ENCODE results near the gene SH2D4B.
A peak's percentile ranks its signal among the peaks of the same experiment; 100 is the strongest.

SH2D4B gene

GRCh38 chr10:80571352-80571751 lies 33.6 kb downstream of the SH2D4B start:
- Mint-ChIP-seq H3K4me1 (peaks cover 4% of the 10 kb centered on the region), H3K27ac (no peak overlapping the region), H3K36me3 (ENCODE audit: low read depth) (no peaks in the 10 kb centered on the region), H3K9me3 (no peaks in the 10 kb centered on the region), H3K4me3 (no peak overlapping the region), H3K27me3 (ENCODE audit: low read depth) (no peaks in the 10 kb centered on the region)
- TF ChIP-seq CTCF (IDR thresholded peaks at IDR 0.05; ENCODE audit: unreplicated experiment in 3 of 3): no peak

- TF ChIP-seq CTCF (IDR thresholded peaks at IDR 0.05; ENCODE audit: unreplicated experiment in 3 of 3): no peak
- Mint-ChIP-seq H3K4me1 (peaks cover 36% of the 10 kb centered on the region), H3K27me3 (ENCODE audit: low read depth) (no peaks in the 10 kb centered on the region), H3K36me3 (ENCODE audit: low read depth) (no peaks in the 10 kb centered on the region), H3K9me3 (peaks cover 4% of the 10 kb centered on the region), H3K4me3 (no peak overlapping the region), H3K27ac (peak overlapping the region in 2 of 3 experiments; percentile 26 to 69)
Observed at GRCh38 chr10:80579181-80579763, 41.6 kb downstream of the SH2D4B start.

GRCh38 chr10:80579849-80580637 lies 42.3 kb downstream of the SH2D4B start:
- Mint-ChIP-seq H3K36me3 (ENCODE audit: low read depth) (no peaks in the 10 kb centered on the region), H3K4me1 (peaks cover 36% of the 10 kb centered on the region), H3K9me3 (peaks cover 4% of the 10 kb centered on the region), H3K27me3 (ENCODE audit: low read depth) (no peaks in the 10 kb centered on the region), H3K27ac (peak overlapping the region in 2 of 3 experiments; percentile 38 to 69), H3K4me3 (no peak overlapping the region)
- no peak for TF ChIP-seq CTCF (IDR thresholded peaks at IDR 0.05; ENCODE audit: unreplicated experiment in 3 of 3)

GRCh38 chr10:80580638-80581468 lies 43.2 kb downstream of the SH2D4B start:
- TF ChIP-seq CTCF (IDR thresholded peaks at IDR 0.05; ENCODE audit: unreplicated experiment in 3 of 3): no peak
- Mint-ChIP-seq H3K27me3 (ENCODE audit: low read depth) (no peaks in the 10 kb centered on the region), H3K4me3 (no peak overlapping the region), H3K27ac (peak overlapping the region; percentile 27 to 69 (median 38)), H3K36me3 (ENCODE audit: low read depth) (no peaks in the 10 kb centered on the region), H3K4me1 (peaks cover 36% of the 10 kb centered on the region), H3K9me3 (peaks cover 4% of the 10 kb centered on the region)

GRCh38 chr10:80581469-80581835 lies 43.8 kb downstream of the SH2D4B start:
- no peaks in the 10 kb centered on the region for H3K27me3 Mint-ChIP-seq (ENCODE audit: low read depth)
- TF ChIP-seq CTCF (IDR thresholded peaks at IDR 0.05; ENCODE audit: unreplicated experiment in 3 of 3): no peak
- no peak overlapping the region for H3K4me3 Mint-ChIP-seq
- H3K27ac Mint-ChIP-seq: no peak overlapping the region
- H3K9me3 Mint-ChIP-seq: peaks cover 4% of the 10 kb centered on the region
- peaks cover 36% of the 10 kb centered on the region for H3K4me1 Mint-ChIP-seq
- H3K36me3 Mint-ChIP-seq (ENCODE audit: low read depth): no peaks in the 10 kb centered on the region

All from nephron (organoid).